ENCODE results near the gene PBX1.

GRCh38 chr1:164599272-164599671 lies 40.3 kb downstream of the PBX1 start:
- TF ChIP-seq TAF1 (IDR thresholded peaks at IDR 0.05; ENCODE audit: low read depth, low read length) (no peak), POLR2A (IDR thresholded peaks at IDR 0.05; ENCODE audit: low read depth, low read length) (no peak), POLR2AphosphoS5 (IDR thresholded peaks at IDR 0.05; ENCODE audit: low read depth, low read length) (no peak), SPI1 (IDR thresholded peaks at IDR 0.05; ENCODE audit: low read depth, low read length) (no peak)

Measured in GM12891 (cell line).